Trophoblast cell (in vitro differentiated cells and primary cell): ENCODE results near the gene MYH15.

Experiments
- DNase-seq, 2 donors: peaks; one replicate each; pipeline ENCODE4 v3.0.0-alpha.2; 2016
- H2AFZ ChIP-seq: 2 replicates; pipeline ENCODE4 v1.6.1; 2013; ENCODE audit warnings: low read length, moderate library complexity, mild to moderate bottlenecking; ENCODE audit not compliant: insufficient read depth, poor library complexity
- H2AK5ac ChIP-seq: 2 replicates; pipeline ENCODE4 v1.6.1; 2013; ENCODE audit warnings: mild to moderate bottlenecking, low read length
- H2BK120ac ChIP-seq: 2 replicates; pipeline ENCODE4 v1.6.1; 2013; ENCODE audit warnings: low read length, mild to moderate bottlenecking, moderate library complexity; ENCODE audit not compliant: insufficient read depth, poor library complexity
- H2BK12ac ChIP-seq: 2 replicates; pipeline ENCODE4 v1.6.1; 2013; ENCODE audit warnings: mild to moderate bottlenecking, low read length, moderate library complexity
- H2BK5ac ChIP-seq: 2 replicates; pipeline ENCODE4 v1.6.1; 2013; ENCODE audit warnings: low read length, low read depth, moderate library complexity, mild to moderate bottlenecking; ENCODE audit not compliant: poor library complexity
- H3K14ac ChIP-seq: 2 replicates; pipeline ENCODE4 v1.6.1; 2013; ENCODE audit warnings: mild to moderate bottlenecking, low read length
- H3K18ac ChIP-seq: 2 replicates; pipeline ENCODE4 v1.6.1; 2013; ENCODE audit warnings: mild to moderate bottlenecking, low read length
- H3K23ac ChIP-seq: 2 replicates; pipeline ENCODE4 v1.6.1; 2013; ENCODE audit warnings: low read length
- H3K27ac ChIP-seq: 2 replicates; pipeline ENCODE4 v1.5.1; 2013; ENCODE audit warnings: low read depth, mild to moderate bottlenecking, inconsistent platforms, low read length, moderate library complexity
- H3K27me3 ChIP-seq: 2 replicates; pipeline ENCODE4 v1.6.1; 2013; ENCODE audit warnings: inconsistent platforms, mild to moderate bottlenecking, low read length, moderate library complexity; ENCODE audit not compliant: insufficient read depth
- H3K36me3 ChIP-seq, 2 experiments: 1 replicate in 1 of 2; 2 replicates in 1 of 2; pipeline ENCODE4 v1.6.1; 2013; ENCODE audit warnings: low read length in 2 of 2, mild to moderate bottlenecking in 2 of 2, moderate library complexity in 1 of 2; ENCODE audit not compliant: insufficient read depth in 2 of 2, control insufficient read depth in 1 of 2
- H3K4ac ChIP-seq: 2 replicates; pipeline ENCODE4 v1.6.1; 2013; ENCODE audit warnings: low read depth, mild to moderate bottlenecking, low read length, moderate library complexity
- H3K4me1 ChIP-seq, 2 experiments: 1 replicate in 1 of 2; 2 replicates in 1 of 2; pipeline ENCODE4 v1.6.1; 2013; ENCODE audit warnings: low read length in 2 of 2, mild to moderate bottlenecking in 2 of 2, moderate library complexity in 1 of 2; ENCODE audit not compliant: insufficient read depth in 2 of 2, control insufficient read depth in 1 of 2
- H3K4me2 ChIP-seq: 2 replicates; pipeline ENCODE4 v1.6.1; 2013; ENCODE audit warnings: inconsistent platforms, mild to moderate bottlenecking, low read length, moderate library complexity
- H3K4me3 ChIP-seq: 2 replicates; pipeline ENCODE4 v1.5.1; 2013; ENCODE audit warnings: mild to moderate bottlenecking, low read depth, low read length, inconsistent platforms
- H3K79me1 ChIP-seq: one replicate; pipeline ENCODE4 v1.6.1; 2013; ENCODE audit warnings: low read length
- H3K79me2 ChIP-seq: 2 replicates; pipeline ENCODE4 v1.6.1; 2013; ENCODE audit warnings: low read length, mild to moderate bottlenecking; ENCODE audit not compliant: control insufficient read depth, insufficient read depth, poor library complexity
- H3K9ac ChIP-seq: 2 replicates; pipeline ENCODE4 v1.6.1; 2013; ENCODE audit warnings: mild to moderate bottlenecking, low read length
- H3K9me3 ChIP-seq: 2 replicates; pipeline ENCODE4 v1.6.1; 2013; ENCODE audit warnings: low read depth, mild to moderate bottlenecking, control low read depth, inconsistent platforms, low read length; ENCODE audit not compliant: insufficient read depth
- H4K12ac ChIP-seq: 2 replicates; pipeline ENCODE4 v1.6.1; 2013; ENCODE audit warnings: low read depth, mild to moderate bottlenecking, low read length, moderate library complexity
- H4K8ac ChIP-seq: 2 replicates; pipeline ENCODE4 v1.6.1; 2013; ENCODE audit warnings: low read depth, mild to moderate bottlenecking, low read length, moderate library complexity
- H4K91ac ChIP-seq: one replicate; pipeline ENCODE4 v1.6.1; 2013; ENCODE audit warnings: low read depth, mild to moderate bottlenecking, low read length, moderate library complexity
- WGBS: extraction: QIAGEN DNeasy Blood & Tissue Kit; methylation state at CpG from one replicate; pipeline ENCODE4 v1.1.7; 2013; ENCODE audit warnings: missing lambda C conversion rate; ENCODE audit not compliant: insufficient read length, insufficient coverage; ENCODE audit errors: extremely low coverage; 5-methylcytosine and 5-hydroxymethylcytosine counted together

MYH15 gene

GRCh38 chr3:108414007-108414406, 96.4 kb downstream of the MYH15 start:
- Histone ChIP-seq H3K27ac (no peak overlapping the region), H3K18ac (no peak overlapping the region), H3K9me3 (peaks cover 4% of the 10 kb centered on the region), H3K23ac (no peak overlapping the region), H3K4me2 (no peak overlapping the region), H3K79me2 (no peaks in the 10 kb centered on the region), H3K4me3 (no peak overlapping the region), H3K27me3 (no peaks in the 10 kb centered on the region), H3K79me1 (no peaks in the 10 kb centered on the region), H3K4me1 (peaks cover 5 to 8% of the 10 kb centered on the region in 2 experiments), H2AK5ac (no peak overlapping the region), H4K12ac (no peak overlapping the region), H2BK120ac (no peak overlapping the region), H3K9ac (peak overlapping the region; percentile 3), H2BK12ac (no peak overlapping the region), H2AFZ (no peak overlapping the region), H3K4ac (no peak overlapping the region), H4K91ac (no peak overlapping the region), H4K8ac (no peak overlapping the region), H2BK5ac (no peak overlapping the region), H3K36me3 (no peaks in the 10 kb centered on the region), H3K14ac (no peak overlapping the region)
- WGBS = no CpG with 5 or more reads among the region's 5 CpGs
- peak; percentile 32 to 76 for DNase-seq

GRCh38 chr3:108412121-108412750, 98.2 kb downstream of the MYH15 start:
- H4K8ac ChIP-seq = no peak overlapping the region
- no peak overlapping the region for H3K23ac ChIP-seq
- no peaks in the 10 kb centered on the region for H3K27me3 ChIP-seq
- no peak overlapping the region for H2BK12ac ChIP-seq
- no peaks in the 10 kb centered on the region for H3K36me3 ChIP-seq
- no peak overlapping the region for H4K91ac ChIP-seq
- no peak overlapping the region for H3K18ac ChIP-seq
- DNase-seq = peak in 1 of 2 donors; percentile 44
- H2BK120ac ChIP-seq = no peak overlapping the region
- H3K79me2 ChIP-seq = no peaks in the 10 kb centered on the region
- no peaks in the 10 kb centered on the region for H3K79me1 ChIP-seq
- H3K4me3 ChIP-seq = no peak overlapping the region
- no peak overlapping the region for H2BK5ac ChIP-seq
- peaks cover 5 to 8% of the 10 kb centered on the region in 2 experiments for H3K4me1 ChIP-seq
- no peak overlapping the region for H3K27ac ChIP-seq
- H2AK5ac ChIP-seq = peak overlapping the region; percentile 14
- no peak overlapping the region for H3K4ac ChIP-seq
- H3K4me2 ChIP-seq = no peak overlapping the region
- no peak overlapping the region for H3K14ac ChIP-seq
- no peak overlapping the region for H4K12ac ChIP-seq
- peaks cover 4% of the 10 kb centered on the region for H3K9me3 ChIP-seq
- no peak overlapping the region for H2AFZ ChIP-seq
- WGBS = no CpG with 5 or more reads among the region's 6 CpGs
- no peak overlapping the region for H3K9ac ChIP-seq

DNA sequence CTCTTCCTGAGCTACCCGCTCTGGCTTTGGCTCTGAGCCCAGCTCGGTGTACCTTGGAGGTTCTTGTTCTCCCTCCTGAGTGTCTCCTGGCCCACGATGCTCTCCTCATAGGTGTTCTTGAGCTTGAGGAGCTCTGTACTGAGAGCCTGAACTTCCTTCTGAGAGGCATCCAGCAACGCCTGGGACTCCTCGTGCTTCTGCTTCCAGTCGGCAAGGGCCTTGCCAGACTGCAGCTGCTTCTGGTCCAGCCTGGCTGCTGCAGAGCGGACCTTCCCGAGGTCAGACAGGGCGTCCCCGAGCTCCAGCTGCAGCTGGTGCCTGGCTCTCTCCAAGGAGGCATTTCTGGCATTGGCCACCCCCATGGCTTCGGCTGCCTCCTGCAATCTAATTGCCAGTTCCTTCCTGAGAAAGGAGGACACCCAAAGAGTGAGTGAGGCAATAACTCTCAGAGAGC, 99.8 kb downstream of the MYH15 start:
- H2BK120ac ChIP-seq = no peak overlapping the region
- no peak overlapping the region for H2BK5ac ChIP-seq
- peaks cover 4% of the 10 kb centered on the region for H3K9me3 ChIP-seq
- H3K4me3 ChIP-seq = no peak overlapping the region
- H3K27me3 ChIP-seq = no peaks in the 10 kb centered on the region
- no peak overlapping the region for H2BK12ac ChIP-seq
- no peak overlapping the region for H2AK5ac ChIP-seq
- H3K9ac ChIP-seq = no peak overlapping the region
- no peak overlapping the region for H2AFZ ChIP-seq
- no peaks in the 10 kb centered on the region for H3K79me1 ChIP-seq
- H4K12ac ChIP-seq = no peak overlapping the region
- H3K4ac ChIP-seq = no peak overlapping the region
- H4K8ac ChIP-seq = no peak overlapping the region
- H3K36me3 ChIP-seq = no peaks in the 10 kb centered on the region
- no peaks in the 10 kb centered on the region for H3K79me2 ChIP-seq
- H3K27ac ChIP-seq = no peak overlapping the region
- no CpG with 5 or more reads among the region's 11 CpGs for WGBS
- H3K23ac ChIP-seq = no peak overlapping the region
- DNase-seq = no peak
- H3K4me2 ChIP-seq = no peak overlapping the region
- H3K18ac ChIP-seq = no peak overlapping the region
- H3K14ac ChIP-seq = no peak overlapping the region
- H4K91ac ChIP-seq = no peak overlapping the region
- H3K4me1 ChIP-seq = peaks cover 5 to 8% of the 10 kb centered on the region in 2 experiments

DNA sequence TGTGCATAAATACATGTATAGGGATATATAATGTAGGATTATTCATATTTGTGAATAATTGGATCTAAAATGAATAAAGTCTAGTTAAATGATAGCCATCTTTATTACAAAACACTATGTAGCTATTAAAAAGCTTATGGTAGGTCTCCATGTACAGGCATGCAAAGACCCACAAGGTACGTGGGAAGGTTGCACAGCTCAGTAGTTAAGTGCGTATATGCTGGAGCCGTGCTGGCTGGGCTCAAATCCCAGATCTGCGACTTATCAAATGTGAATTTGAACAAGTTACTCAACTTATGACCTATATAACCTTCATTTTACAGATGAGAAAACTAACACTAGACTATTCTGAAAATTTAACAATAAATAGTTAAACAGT, 100.6 kb downstream of the MYH15 start:
- no peak overlapping the region for H4K12ac ChIP-seq
- H3K27ac ChIP-seq = no peak overlapping the region
- no peak overlapping the region for H2AK5ac ChIP-seq
- H3K23ac ChIP-seq = no peak overlapping the region
- peaks cover 4% of the 10 kb centered on the region for H3K9me3 ChIP-seq
- H4K8ac ChIP-seq = no peak overlapping the region
- DNase-seq = no peak
- H2BK5ac ChIP-seq = no peak overlapping the region
- no CpG with 5 or more reads among the region's 4 CpGs for WGBS
- no peaks in the 10 kb centered on the region for H3K79me1 ChIP-seq
- H3K9ac ChIP-seq = no peak overlapping the region
- H2BK12ac ChIP-seq = no peak overlapping the region
- H3K4ac ChIP-seq = no peak overlapping the region
- H2AFZ ChIP-seq = no peak overlapping the region
- peaks cover 5 to 8% of the 10 kb centered on the region in 2 experiments for H3K4me1 ChIP-seq
- H2BK120ac ChIP-seq = no peak overlapping the region
- H3K36me3 ChIP-seq = no peaks in the 10 kb centered on the region
- H3K4me3 ChIP-seq = no peak overlapping the region
- H3K27me3 ChIP-seq = no peaks in the 10 kb centered on the region
- H3K79me2 ChIP-seq = no peaks in the 10 kb centered on the region
- no peak overlapping the region for H3K4me2 ChIP-seq
- no peak overlapping the region for H3K18ac ChIP-seq
- H3K14ac ChIP-seq = no peak overlapping the region
- H4K91ac ChIP-seq = no peak overlapping the region
